Ecto neural progenitor cell (in vitro differentiated cells): ENCODE results near the gene ZNF749.

Experiments used
- DNase-seq: peaks from one replicate; pipeline ENCODE4 v3.0.0-alpha.2; 2018; ENCODE audit warnings: low spot score

Gene ZNF749

DNA sequence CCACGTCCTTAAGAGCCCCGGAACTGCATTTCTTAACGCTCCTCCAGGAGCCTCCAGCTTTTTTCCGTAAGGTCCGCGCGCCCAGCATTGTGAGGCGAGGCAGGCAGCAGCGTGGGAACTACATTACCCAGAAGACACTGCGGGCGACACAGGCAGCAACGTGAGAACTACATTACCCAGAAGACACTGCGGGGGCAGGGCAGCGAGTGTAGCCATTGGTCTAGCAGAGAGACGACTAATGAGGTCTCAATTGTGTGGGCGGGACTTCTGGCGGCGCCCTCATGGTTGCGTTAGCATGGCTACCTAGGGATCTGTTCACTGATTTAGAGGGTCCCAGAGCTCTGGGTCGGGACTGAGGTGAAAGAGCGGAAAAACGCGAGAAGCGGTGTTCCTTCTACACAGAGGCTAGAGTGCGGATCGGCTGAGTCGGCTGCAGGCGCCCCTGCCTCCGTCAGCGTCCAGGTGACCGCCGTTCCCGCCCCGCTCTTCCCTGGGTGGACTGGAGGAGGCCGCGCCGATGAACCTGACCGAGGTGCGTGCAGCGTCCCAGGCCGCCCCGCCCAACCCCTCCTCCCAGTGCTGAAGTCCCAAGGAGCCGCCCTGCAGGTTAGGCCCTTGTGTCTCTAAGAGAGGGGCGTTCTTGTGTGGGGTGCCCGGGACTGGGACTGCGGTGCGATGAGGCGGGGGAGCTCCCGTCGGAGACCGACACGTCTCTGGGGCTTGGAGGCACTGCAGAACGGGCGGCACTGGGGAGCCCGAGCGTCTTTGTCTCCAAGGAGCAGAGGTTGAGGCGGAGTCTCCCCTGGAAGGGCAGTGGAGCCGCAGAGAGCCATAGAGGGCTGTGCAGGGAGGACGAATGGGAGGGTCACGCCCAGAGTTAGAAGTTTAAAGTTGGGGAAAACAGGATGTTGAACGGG lies at the start of gene ZNF749:
ZNF749 (plus strand) TSS at position 264 of the 917 bp plus-strand sequence; CDS start at position 518, 254 bp downstream.
- peak; percentile 97 for DNase-seq

- DNase-seq: no peak
Observed at GRCh38 chr19:57389194-57389729, 45.9 kb upstream of the ZNF749 start.

GRCh38 chr19:57389730-57390598 lies 45.2 kb upstream of the ZNF749 start, which contains the start of gene ZNF548:
ZNF548 (plus strand) TSS chr19:57389854; CDS start chr19:57390100, 246 bp downstream.
- peak; percentile 99 for DNase-seq

DNA sequence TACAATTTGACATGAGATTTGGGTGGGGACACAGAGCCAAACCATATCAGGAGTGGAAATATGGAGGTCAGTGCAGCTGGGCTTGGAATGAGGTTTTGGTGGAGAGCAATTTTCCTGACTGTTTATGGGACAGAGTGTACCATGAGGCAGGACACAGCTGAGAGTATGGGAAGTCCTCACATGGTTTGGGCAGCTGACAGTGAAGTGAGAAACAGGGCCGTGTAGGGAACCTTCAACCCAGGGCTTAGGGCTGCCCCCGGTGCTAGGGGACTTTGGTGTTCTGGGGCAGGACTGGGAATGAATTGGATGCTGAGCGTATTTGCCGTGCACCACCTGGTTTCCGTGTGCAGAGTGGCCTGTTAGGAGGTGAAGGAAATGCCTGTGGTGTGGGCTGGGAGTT lies 39.4 kb upstream of the ZNF749 start:
- DNase-seq: no peak

GRCh38 chr19:57398868-57399267 lies 36.3 kb upstream of the ZNF749 start:
- DNase-seq: no peak

GRCh38 chr19:57403737-57404563 lies 31.2 kb upstream of the ZNF749 start:
- no peak for DNase-seq

DNA sequence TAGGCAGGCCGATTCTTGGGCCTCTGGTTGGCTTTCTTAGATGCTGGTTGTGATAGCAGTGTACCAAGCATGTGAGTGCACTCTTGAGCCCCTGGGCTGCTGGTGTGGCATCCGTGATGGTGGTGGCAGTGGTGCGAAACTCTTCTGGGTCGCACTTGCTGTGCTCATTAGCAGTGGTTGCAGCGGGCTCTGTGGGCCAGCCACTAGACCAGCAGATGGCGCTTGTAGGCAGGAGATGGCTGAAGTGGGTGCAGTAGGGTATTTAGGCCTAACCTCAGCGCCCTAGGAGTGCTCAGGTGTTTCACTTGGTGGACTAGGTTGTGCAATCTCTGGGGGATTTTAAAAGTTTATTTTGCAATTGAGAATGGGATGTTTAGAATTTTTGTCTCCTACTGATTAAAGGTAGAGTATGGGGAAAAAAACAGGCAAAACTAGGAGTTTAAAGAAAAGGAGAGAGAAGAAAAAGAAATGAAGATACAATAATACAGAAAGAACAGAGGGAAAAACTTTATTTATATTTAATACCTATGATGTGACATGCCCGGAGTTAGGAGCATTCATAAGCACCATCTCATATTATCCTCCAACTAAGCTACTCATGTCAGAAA lies 28.5 kb upstream of the ZNF749 start:
- DNase-seq: peak; percentile 80

- peak; percentile 90 for DNase-seq
Observed at GRCh38 chr19:57410877-57411671, 24.1 kb upstream of the ZNF749 start, which contains the start of gene ZNF17. ZNF17 (plus strand) TSS chr19:57411161; CDS start chr19:57413616, 2,455 bp downstream.

- no peak for DNase-seq
Observed at GRCh38 chr19:57419439-57419838, 15.7 kb upstream of the ZNF749 start.

DNA sequence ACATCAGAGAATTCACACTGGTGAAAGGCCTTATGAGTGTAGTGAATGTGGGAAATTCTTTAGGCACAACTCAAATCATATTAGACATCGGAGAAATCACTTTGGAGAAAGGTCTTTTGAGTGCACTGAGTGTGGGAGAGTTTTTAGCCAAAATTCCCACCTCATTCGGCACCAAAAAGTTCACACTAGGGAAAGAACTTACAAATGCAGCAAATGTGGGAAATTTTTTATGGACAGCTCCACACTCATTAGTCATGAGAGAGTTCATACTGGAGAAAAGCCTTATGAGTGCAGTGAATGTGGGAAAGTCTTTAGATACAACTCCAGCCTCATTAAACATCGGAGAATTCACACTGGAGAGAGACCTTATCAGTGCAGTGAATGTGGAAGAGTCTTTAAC lies 14.1 kb upstream of the ZNF749 start:
- DNase-seq: no peak

DNA sequence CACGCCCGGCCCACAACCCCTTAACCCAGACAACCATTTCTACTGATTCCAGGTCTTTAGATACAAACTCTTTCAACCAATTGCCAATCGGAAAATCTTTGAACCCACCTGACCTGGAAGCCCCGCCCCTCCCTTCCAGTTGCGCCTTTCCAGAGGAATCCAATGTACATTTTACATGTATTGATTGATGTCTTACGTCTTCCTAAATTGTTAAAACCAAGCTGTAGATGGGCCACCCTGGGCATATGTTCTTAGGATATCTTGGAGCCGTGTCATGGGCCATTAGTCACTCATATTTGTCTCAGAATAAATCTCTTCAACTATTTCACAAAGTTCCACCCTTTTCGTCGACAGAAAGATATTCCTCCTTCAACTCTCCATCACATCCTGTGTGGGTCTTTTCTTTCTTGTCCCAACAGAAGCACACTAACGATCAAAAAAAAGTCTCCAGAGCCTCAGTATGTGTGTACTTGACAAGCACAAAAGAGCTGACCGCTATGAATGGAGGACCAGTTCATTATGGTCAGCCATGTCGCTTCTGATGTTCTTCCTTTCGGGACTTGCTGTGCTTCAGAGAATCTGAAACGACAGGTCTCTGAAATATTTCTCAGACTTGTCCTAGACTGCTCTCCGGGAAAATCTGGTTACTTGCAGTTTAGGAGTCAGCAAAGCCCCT lies 601 bp upstream of the ZNF749 start:
- no peak for DNase-seq

DNA sequence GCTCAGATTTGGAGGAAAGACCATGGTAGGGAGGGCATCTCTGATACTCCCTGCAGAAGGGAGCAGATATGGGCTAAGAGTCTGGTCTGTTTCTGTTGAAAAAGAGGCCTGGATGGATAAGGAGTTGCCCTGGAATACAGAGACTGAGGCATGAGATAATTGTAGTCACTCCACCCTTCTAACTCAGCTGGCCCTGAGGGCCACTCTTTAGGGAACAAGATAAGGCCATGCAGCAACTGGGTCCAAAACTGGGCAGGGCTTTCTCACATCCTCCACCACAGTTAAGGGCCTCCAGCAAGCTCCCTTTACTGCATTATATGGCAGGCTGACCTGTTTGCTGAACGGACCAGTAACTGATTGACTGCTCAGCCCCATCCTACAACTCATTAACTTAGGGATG lies 1.3 kb downstream of the ZNF749 start:
- no peak for DNase-seq

DNA sequence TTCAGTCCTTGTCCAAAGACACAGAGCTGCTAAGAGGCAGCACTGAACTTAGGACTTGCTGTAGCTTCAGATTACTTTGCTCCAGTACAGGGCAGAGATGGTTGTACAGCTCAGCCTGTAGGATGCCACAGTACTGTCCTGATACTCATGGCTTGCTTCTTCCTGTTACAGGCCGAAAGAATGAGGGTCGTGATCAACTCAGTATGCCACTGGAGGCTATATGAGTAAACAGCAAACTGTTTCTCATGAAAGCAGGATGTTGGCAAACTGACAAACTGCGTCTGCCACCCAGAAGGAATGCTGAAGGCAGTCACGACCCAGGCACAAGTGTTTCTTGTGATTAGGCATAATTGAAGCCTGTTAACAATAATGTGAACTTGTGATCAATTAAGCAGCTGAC lies 2.8 kb downstream of the ZNF749 start:
- no peak for DNase-seq

GRCh38 chr19:57438925-57439324 lies 3.8 kb downstream of the ZNF749 start:
- no peak for DNase-seq

GRCh38 chr19:57441979-57442752 lies 7.0 kb downstream of the ZNF749 start:
- DNase-seq: no peak

- no peak for DNase-seq
Observed at GRCh38 chr19:57443121-57443696, 8.1 kb downstream of the ZNF749 start.

DNA sequence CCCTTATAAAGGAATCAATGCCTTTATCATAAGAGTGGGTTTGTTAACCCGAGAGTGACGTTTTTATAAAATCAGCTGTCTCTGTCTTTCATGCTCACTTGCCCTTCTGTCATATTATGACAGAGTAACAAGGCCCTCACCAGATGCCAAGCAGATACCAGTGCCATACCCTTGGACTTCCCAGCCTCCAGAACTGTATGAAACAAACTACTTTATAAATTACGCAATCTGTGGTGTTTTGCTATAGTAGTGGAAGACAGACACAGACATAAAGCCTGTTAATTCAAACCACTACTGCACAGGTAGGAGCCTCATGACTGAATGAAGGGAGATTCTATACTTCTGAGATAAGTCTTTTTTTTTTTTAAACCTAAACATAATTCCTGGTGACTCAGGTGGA lies 17.2 kb downstream of the ZNF749 start:
- no peak for DNase-seq

DNA sequence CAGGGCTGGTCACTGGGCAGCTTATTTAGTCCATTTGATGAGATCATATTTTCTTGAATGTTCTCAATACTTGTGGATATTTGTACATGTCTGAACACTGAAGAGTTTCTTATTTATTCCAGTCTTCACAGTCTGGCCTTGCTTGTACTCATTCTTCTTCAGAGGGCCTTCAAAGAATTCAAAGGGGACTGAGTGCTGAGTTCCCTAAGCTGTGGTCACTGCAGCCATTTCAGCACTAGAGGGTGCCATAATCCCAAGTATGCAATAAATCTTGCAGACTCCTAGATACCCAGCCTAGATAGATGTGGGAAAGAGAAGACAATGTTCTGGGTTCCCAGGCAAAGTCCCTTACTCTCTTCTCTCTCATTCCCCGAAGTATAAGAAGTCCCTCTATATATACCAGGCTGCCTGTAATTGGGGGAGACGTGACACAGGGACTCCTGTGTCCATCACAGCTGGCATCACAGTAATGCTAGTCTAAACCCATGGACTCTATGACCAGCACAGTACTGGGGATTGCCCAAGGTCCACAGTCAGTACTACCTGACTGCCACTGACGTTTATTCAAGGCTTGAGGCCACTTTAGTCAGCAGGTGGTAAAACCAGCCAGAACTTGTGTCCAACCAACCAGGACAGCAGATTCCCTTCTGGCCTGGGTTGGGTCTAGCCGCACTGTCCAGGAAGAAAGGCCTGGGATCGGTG lies 30.7 kb downstream of the ZNF749 start:
- no peak for DNase-seq
